WTC11 (cell line): ENCODE results near the gene IVD. TPM values are rescaled to one million over a fixed set of nuclear protein-coding genes. Genes with fewer than 3 reads are reported as not detected.
A peak's percentile ranks its signal among the peaks of the same experiment; 100 is the strongest.

Experiments
- ATAC-seq: fragments of 200-7000 bp; cut with Tn5 transposase; 2 replicates; pipeline ENCODE4 v1.10.0; 2021; ENCODE audit warnings: mild to moderate bottlenecking, moderate library complexity
- CTCF ChIA-PET: fragments of 300-600 bp; sonication (Branson Sonifier 250); formaldehyde crosslinking; loops from one replicate; lab custom pipeline; 2021; ENCODE audit warnings: antibody characterized with exemption; lab: Charles Lee
- POLR2A ChIA-PET: fragments of 350-600 bp; sonication (Branson Sonifier 250); formaldehyde crosslinking; loops from one replicate; lab custom pipeline; 2021; ENCODE audit warnings: antibody characterized with exemption; lab: Charles Lee
- DNase-seq: peaks from one replicate; pipeline ENCODE4 v3.0.0; 2021; ENCODE audit warnings: low spot score
- H3K27ac Mint-ChIP-seq: 2 replicates; pipeline ENCODE4 v1.8.0; 2021; ENCODE audit warnings: mixed read lengths
- H3K27me3 Mint-ChIP-seq: 2 replicates; pipeline ENCODE4 v1.8.0; 2021; ENCODE audit warnings: low read depth, mild to moderate bottlenecking, moderate library complexity, mixed read lengths
- H3K36me3 Mint-ChIP-seq: 2 replicates; pipeline ENCODE4 v1.8.0; 2021; ENCODE audit warnings: mixed read lengths
- H3K4me1 Mint-ChIP-seq: 2 replicates; pipeline ENCODE4 v1.8.0; 2022; ENCODE audit warnings: mixed read lengths
- H3K4me3 Mint-ChIP-seq: 2 replicates; pipeline ENCODE4 v1.8.0; 2021; ENCODE audit warnings: mild to moderate bottlenecking, moderate library complexity, mixed read lengths
- H3K9me3 Mint-ChIP-seq: 2 replicates; pipeline ENCODE4 v1.8.0; 2021; ENCODE audit warnings: mixed read lengths
- AR ChIP-seq: fragments of 250-450 bp; sonication (Bioruptor Pico); IDR thresholded peaks from 2 replicates; pipeline ENCODE4 v1.9.0; 2021; ENCODE audit warnings: mild to moderate bottlenecking
- CREM ChIP-seq: sonication (generic); formaldehyde crosslinking; IDR thresholded peaks from 2 replicates; pipeline ENCODE4 v1.8.1; 2022; ENCODE audit warnings: mild to moderate bottlenecking, missing genetic modification reagents, moderate library complexity
- FOXK1 ChIP-seq: sonication (generic); formaldehyde crosslinking; IDR thresholded peaks from 2 replicates; pipeline ENCODE4 v1.8.0; 2022; ENCODE audit warnings: mild to moderate bottlenecking, moderate library complexity, missing genetic modification reagents
- FOXP4 ChIP-seq: sonication (generic); formaldehyde crosslinking; IDR thresholded peaks from 2 replicates; pipeline ENCODE4 v1.8.0; 2022; ENCODE audit warnings: mild to moderate bottlenecking, missing genetic modification reagents
- HMGXB4 ChIP-seq: sonication (generic); formaldehyde crosslinking; IDR thresholded peaks from 2 replicates; pipeline ENCODE4 v1.8.1; 2023; ENCODE audit warnings: mild to moderate bottlenecking, moderate library complexity, missing genetic modification reagents
- JUN ChIP-seq: sonication (generic); formaldehyde crosslinking; IDR thresholded peaks from 2 replicates; pipeline ENCODE4 v1.8.0; 2023; ENCODE audit warnings: mild to moderate bottlenecking, missing genetic modification reagents
- MLX ChIP-seq: sonication (generic); formaldehyde crosslinking; IDR thresholded peaks from 2 replicates; pipeline ENCODE4 v1.8.1; 2023; ENCODE audit warnings: mild to moderate bottlenecking, missing genetic modification reagents, moderate library complexity
- MXD4 ChIP-seq: fragments of 250-450 bp; sonication (Bioruptor Pico); IDR thresholded peaks from 2 replicates; pipeline ENCODE4 v1.8.0; 2021; ENCODE audit warnings: mild to moderate bottlenecking, moderate library complexity, borderline replicate concordance
- MYBL2 ChIP-seq: sonication (generic); formaldehyde crosslinking; IDR thresholded peaks from 2 replicates; pipeline ENCODE4 v1.8.1; 2023; ENCODE audit warnings: mild to moderate bottlenecking, moderate library complexity, missing genetic modification reagents
- NR2C2 ChIP-seq: sonication (generic); formaldehyde crosslinking; IDR thresholded peaks from 2 replicates; pipeline ENCODE4 v1.8.0; 2022; ENCODE audit warnings: mild to moderate bottlenecking, missing genetic modification reagents
- SMAD3 ChIP-seq: sonication (generic); formaldehyde crosslinking; IDR thresholded peaks from 2 replicates; pipeline ENCODE4 v1.8.0; 2022; ENCODE audit warnings: missing genetic modification reagents, mild to moderate bottlenecking, borderline replicate concordance
- SMAD4 ChIP-seq: sonication (generic); formaldehyde crosslinking; IDR thresholded peaks from 2 replicates; pipeline ENCODE4 v1.8.0; 2022; ENCODE audit warnings: mild to moderate bottlenecking, missing genetic modification reagents
- TEAD4 ChIP-seq: sonication (generic); formaldehyde crosslinking; IDR thresholded peaks from 2 replicates; pipeline ENCODE4 v1.8.0; 2022; ENCODE audit warnings: mild to moderate bottlenecking, missing genetic modification reagents
- ZNF138 ChIP-seq: sonication (generic); formaldehyde crosslinking; conservative IDR thresholded peaks from 2 replicates; pipeline ENCODE4 v1.8.1; 2022; ENCODE audit warnings: mild to moderate bottlenecking, moderate library complexity, missing genetic modification reagents
- ZNF423 ChIP-seq: fragments of 250-450 bp; sonication (Bioruptor Pico); IDR thresholded peaks from 2 replicates; pipeline ENCODE4 v2.1.2; 2022; ENCODE audit warnings: mild to moderate bottlenecking, moderate library complexity
- ZSCAN18 ChIP-seq: fragments of 250-450 bp; sonication (Bioruptor Pico); IDR thresholded peaks from 2 replicates; pipeline ENCODE4 v2.1.2; 2022; ENCODE audit warnings: mild to moderate bottlenecking, moderate library complexity
- total RNA-seq: library from RNA; stranded (reverse); gene quantifications from 3 replicates; pipeline ENCODE4 v1.2.3, GENCODE V29; 2021
- TF ChIP-seq, protein P1 (sequence below): sonication (generic); formaldehyde crosslinking; IDR thresholded peaks from 2 replicates; pipeline ENCODE4 v1.8.0; 2022; ENCODE audit warnings: mild to moderate bottlenecking, missing genetic modification reagents
- TF ChIP-seq, protein P2 (sequence below): fragments of 250-450 bp; sonication (Bioruptor Pico); IDR thresholded peaks from 2 replicates; pipeline ENCODE4 v1.9.0; 2021; ENCODE audit warnings: moderate library complexity, mild to moderate bottlenecking, inconsistent platforms, borderline replicate concordance
- TF ChIP-seq, protein P3 (sequence below): sonication (generic); formaldehyde crosslinking; conservative IDR thresholded peaks from 2 replicates; pipeline ENCODE4 v1.8.1; 2023; ENCODE audit warnings: mild to moderate bottlenecking, low read depth, missing genetic modification reagents, moderate library complexity

The IVD gene
- total RNA-seq, 1 experiment from 2014 or later = 96.1 TPM

DNA sequence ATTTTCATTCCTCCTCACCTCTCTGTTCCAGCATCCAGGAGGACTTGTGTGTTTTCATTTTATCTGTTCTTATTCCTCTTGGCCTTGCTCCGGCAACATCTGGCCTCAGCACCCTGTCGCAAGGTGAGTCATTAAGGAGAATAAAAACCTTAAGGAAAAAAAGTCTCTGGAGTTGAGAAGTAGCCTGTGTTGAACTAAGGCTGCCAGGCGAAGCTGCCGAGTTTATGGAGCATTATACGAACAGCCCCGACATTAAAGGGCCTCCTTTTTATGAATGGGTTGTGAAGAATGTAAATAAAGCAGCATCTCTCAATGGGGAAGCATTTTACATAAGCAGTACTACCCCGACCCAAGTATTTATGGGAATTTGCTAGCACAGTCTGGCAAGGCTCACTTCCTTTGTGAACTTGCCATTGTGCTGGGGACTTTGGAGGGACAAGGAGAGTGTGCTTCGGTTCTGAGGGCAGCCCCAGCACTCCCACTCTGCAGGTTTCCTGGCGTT lies 39.9 kb downstream of the IVD start (continued):
- TF ChIP-seq ZSCAN18 (CRISPR knock-in tag) (no peak), MLX (CRISPR knock-in tag) (no peak)

GRCh38 chr15:40446144-40446543 lies 40.5 kb downstream of the IVD start:
- Mint-ChIP-seq H3K27ac (no peak overlapping the region), H3K9me3 (no peaks in the 10 kb centered on the region), H3K4me3 (no peak overlapping the region), H3K4me1 (peaks cover 67% of the 10 kb centered on the region), H3K36me3 (peaks cover 5% of the 10 kb centered on the region; the same call in 1 of the 2 replicates), H3K27me3 (no peaks in the 10 kb centered on the region)
- no peak for ATAC-seq
- no peak for TF ChIP-seq MLX (CRISPR knock-in tag)
- no peak for TF ChIP-seq SMAD4 (CRISPR knock-in tag)
- TF ChIP-seq, protein P1, sequence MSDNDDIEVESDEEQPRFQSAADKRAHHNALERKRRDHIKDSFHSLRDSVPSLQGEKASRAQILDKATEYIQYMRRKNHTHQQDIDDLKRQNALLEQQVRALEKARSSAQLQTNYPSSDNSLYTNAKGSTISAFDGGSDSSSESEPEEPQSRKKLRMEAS = no peak
- TF ChIP-seq NR2C2 = no peak
- no peak for TF ChIP-seq TEAD4 (CRISPR knock-in tag)
- no peak for TF ChIP-seq AR
- no peak for TF ChIP-seq MYBL2
- TF ChIP-seq ZNF138 (CRISPR knock-in tag) = no peak
- TF ChIP-seq SMAD3 (CRISPR knock-in tag) = no peak
- TF ChIP-seq FOXK1 (CRISPR knock-in tag) = no peak
- no peak for TF ChIP-seq JUN (CRISPR knock-in tag)
- TF ChIP-seq, protein P2, sequence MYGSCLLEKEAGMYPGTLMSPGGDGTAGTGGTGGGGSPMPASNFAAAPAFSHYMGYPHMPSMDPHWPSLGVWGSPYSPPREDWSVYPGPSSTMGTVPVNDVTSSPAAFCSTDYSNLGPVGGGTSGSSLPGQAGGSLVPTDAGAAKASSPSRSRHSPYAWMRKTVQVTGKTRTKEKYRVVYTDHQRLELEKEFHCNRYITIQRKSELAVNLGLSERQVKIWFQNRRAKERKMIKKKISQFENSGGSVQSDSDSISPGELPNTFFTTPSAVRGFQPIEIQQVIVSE = no peak
- CTCF ChIA-PET = interaction anchor here (1.2 to 2.6 kb wide), 3 partner anchors 24 to 109 kb away, joined by 3 to 12 read pairs (median 6); no protein-coding TSS in a partner anchor
- DNase-seq = no peak
- POLR2A ChIA-PET = interaction anchor here (0.6 kb wide), 1 partner anchor 342 kb away, joined by 3 read pairs; no protein-coding TSS in a partner anchor

DNA sequence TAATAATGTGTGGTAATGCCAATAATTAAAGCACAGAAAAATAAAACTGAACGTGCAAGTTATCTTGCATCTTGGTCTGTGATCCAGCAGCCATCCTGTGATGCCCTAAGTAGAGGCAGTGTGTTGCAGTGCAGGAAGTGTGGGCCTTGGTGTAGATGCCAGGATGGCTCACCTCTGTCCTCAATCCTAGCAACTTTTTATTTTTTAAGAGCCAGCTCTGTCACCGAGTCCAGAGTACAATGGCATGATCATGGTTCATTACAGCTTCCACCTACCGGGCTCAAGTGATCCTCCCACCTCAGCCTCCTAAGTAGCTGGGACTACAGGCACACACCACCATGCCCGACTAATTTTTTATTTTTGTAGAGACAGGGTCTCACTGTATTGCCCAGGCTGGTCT lies 42.8 kb downstream of the IVD start:
- peak overlapping the region; percentile 58; the same call in 1 of the 2 replicates for H3K27ac Mint-ChIP-seq
- H3K36me3 Mint-ChIP-seq = peaks cover 2% of the 10 kb centered on the region; the same call in 1 of the 2 replicates
- H3K4me1 Mint-ChIP-seq = peaks cover 78% of the 10 kb centered on the region
- ATAC-seq (no peak), DNase-seq (no peak)
- no peaks in the 10 kb centered on the region for H3K27me3 Mint-ChIP-seq
- no peak overlapping the region for H3K4me3 Mint-ChIP-seq
- CTCF ChIA-PET = interaction anchor here (0.8 kb wide), 1 partner anchor 169 kb away, joined by 3 read pairs; no protein-coding TSS in a partner anchor
- POLR2A ChIA-PET = interaction anchor here (0.6 kb wide), 1 partner anchor 27 kb away, joined by 3 read pairs; no protein-coding TSS in a partner anchor
- H3K9me3 Mint-ChIP-seq = no peaks in the 10 kb centered on the region
- TF ChIP-seq, protein P3, sequence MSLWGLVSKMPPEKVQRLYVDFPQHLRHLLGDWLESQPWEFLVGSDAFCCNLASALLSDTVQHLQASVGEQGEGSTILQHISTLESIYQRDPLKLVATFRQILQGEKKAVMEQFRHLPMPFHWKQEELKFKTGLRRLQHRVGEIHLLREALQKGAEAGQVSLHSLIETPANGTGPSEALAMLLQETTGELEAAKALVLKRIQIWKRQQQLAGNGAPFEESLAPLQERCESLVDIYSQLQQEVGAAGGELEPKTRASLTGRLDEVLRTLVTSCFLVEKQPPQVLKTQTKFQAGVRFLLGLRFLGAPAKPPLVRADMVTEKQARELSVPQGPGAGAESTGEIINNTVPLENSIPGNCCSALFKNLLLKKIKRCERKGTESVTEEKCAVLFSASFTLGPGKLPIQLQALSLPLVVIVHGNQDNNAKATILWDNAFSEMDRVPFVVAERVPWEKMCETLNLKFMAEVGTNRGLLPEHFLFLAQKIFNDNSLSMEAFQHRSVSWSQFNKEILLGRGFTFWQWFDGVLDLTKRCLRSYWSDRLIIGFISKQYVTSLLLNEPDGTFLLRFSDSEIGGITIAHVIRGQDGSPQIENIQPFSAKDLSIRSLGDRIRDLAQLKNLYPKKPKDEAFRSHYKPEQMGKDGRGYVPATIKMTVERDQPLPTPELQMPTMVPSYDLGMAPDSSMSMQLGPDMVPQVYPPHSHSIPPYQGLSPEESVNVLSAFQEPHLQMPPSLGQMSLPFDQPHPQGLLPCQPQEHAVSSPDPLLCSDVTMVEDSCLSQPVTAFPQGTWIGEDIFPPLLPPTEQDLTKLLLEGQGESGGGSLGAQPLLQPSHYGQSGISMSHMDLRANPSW = no peak
- TF ChIP-seq MXD4 = no peak
- no peak for TF ChIP-seq ZNF423 (CRISPR knock-in tag)
- no peak for TF ChIP-seq CREM (CRISPR knock-in tag)
- TF ChIP-seq FOXP4 = no peak
- no peak for TF ChIP-seq HMGXB4 (CRISPR knock-in tag)
- no peak for TF ChIP-seq ZNF138 (CRISPR knock-in tag)
